GM23338 (cell line): Measurements from ENCODE around the gene LUC7L2. TPM values are rescaled to one million over a fixed set of nuclear protein-coding genes. Genes with fewer than 3 reads are reported as not detected.
"Not testable (repeated sequence)": the region's sequence is repeated elsewhere in the genome, so short reads cannot be mapped to it uniquely, and the experiment has no call there.

Experiments used
- ATAC-seq: fragments of 200-7000 bp; cut with Tn5 transposase; 3 replicates; pipeline ENCODE4 v1.9.1; 2020
- DNase-seq: peaks from one replicate; pipeline ENCODE4 v3.0.0-alpha.2; 2015; ENCODE audit warnings: low spot score
- H2AFZ ChIP-seq: fragments of 200-600 bp; sonication (generic); 2 replicates; pipeline ENCODE4 v1.8.0; 2016; ENCODE audit warnings: antibody characterized with exemption, mild to moderate bottlenecking, moderate library complexity
- H3F3A ChIP-seq: fragments of 200-600 bp; sonication (generic); replicated peaks from 2 replicates; pipeline ENCODE4 v1.8.0; 2017; ENCODE audit warnings: antibody characterized with exemption, mixed run types, low read depth
- H3K27ac ChIP-seq: fragments of 200-600 bp; sonication (generic); 2 replicates; pipeline ENCODE4 v1.6.1; 2016; ENCODE audit warnings: low read depth
- H3K27me3 ChIP-seq: fragments of 200-600 bp; sonication (generic); 2 replicates; pipeline ENCODE4 v1.8.0; 2016; ENCODE audit warnings: mild to moderate bottlenecking, mixed run types, moderate library complexity; ENCODE audit not compliant: insufficient read depth
- H3K36me3 ChIP-seq: fragments of 200-600 bp; sonication (generic); 2 replicates; pipeline ENCODE4 v1.8.0; 2016; ENCODE audit warnings: mild to moderate bottlenecking; ENCODE audit not compliant: insufficient read depth
- H3K4me1 ChIP-seq: fragments of 200-600 bp; sonication (generic); 2 replicates; pipeline ENCODE4 v1.8.0; 2016; ENCODE audit warnings: mild to moderate bottlenecking, moderate library complexity; ENCODE audit not compliant: insufficient read depth
- H3K4me2 ChIP-seq: fragments of 200-600 bp; sonication (generic); 2 replicates; pipeline ENCODE4 v1.7.1; 2017; ENCODE audit warnings: mixed run types
- H3K4me3 ChIP-seq: fragments of 200-600 bp; sonication (generic); 2 replicates; pipeline ENCODE4 v1.6.1; 2016; ENCODE audit warnings: mixed run types
- H3K79me2 ChIP-seq: fragments of 200-600 bp; sonication (generic); replicated peaks from 2 replicates; pipeline ENCODE4 v1.8.0; 2017; ENCODE audit warnings: mild to moderate bottlenecking; ENCODE audit not compliant: insufficient read depth
- H3K9me2 ChIP-seq: fragments of 200-600 bp; sonication (generic); 2 replicates; pipeline ENCODE4 v1.8.0; 2017; ENCODE audit not compliant: insufficient read depth
- H4K20me1 ChIP-seq: fragments of 200-600 bp; sonication (generic); replicated peaks from 2 replicates; pipeline ENCODE4 v1.8.0; 2017; ENCODE audit warnings: mild to moderate bottlenecking; ENCODE audit not compliant: insufficient read depth
- H3K27ac Mint-ChIP-seq: 2 replicates; pipeline ENCODE4 v1.8.0; 2020; ENCODE audit warnings: inconsistent platforms, mild to moderate bottlenecking, moderate library complexity, mixed read lengths
- H3K27me3 Mint-ChIP-seq: 3 replicates; pipeline ENCODE4 v1.8.0; 2022; ENCODE audit warnings: low read depth, mild to moderate bottlenecking, moderate library complexity, mixed read lengths, inconsistent platforms; ENCODE audit not compliant: insufficient read depth, poor library complexity
- H3K36me3 Mint-ChIP-seq: 3 replicates; pipeline ENCODE4 v1.8.0; 2021; ENCODE audit warnings: low read depth, mild to moderate bottlenecking, inconsistent platforms, moderate library complexity, mixed read lengths
- H3K4me1 Mint-ChIP-seq: 3 replicates; pipeline ENCODE4 v1.8.0; 2020; ENCODE audit warnings: mild to moderate bottlenecking, inconsistent platforms, mixed read lengths
- H3K4me3 Mint-ChIP-seq: 3 replicates; pipeline ENCODE4 v1.8.0; 2021; ENCODE audit warnings: moderate library complexity, mild to moderate bottlenecking, inconsistent platforms, mixed read lengths
- H3K9me3 Mint-ChIP-seq: 3 replicates; pipeline ENCODE4 v1.8.0; 2020; ENCODE audit warnings: moderate library complexity, mild to moderate bottlenecking, inconsistent platforms, mixed read lengths
- CREB1 ChIP-seq: fragments of 250-450 bp; sonication (Bioruptor Pico); IDR thresholded peaks from 2 replicates; pipeline ENCODE4 v1.5.0; 2020; ENCODE audit warnings: low read depth, mild to moderate bottlenecking, moderate library complexity
- ETS1 ChIP-seq: IDR thresholded peaks from 2 replicates; pipeline ENCODE4 v1.6.1; 2016; ENCODE audit warnings: antibody characterized with exemption
- EZH2 ChIP-seq: fragments of 200-600 bp; sonication (generic); IDR thresholded peaks from one replicate; pipeline ENCODE4 v1.8.0; 2017; ENCODE audit warnings: antibody characterized with exemption, mild to moderate bottlenecking, low read depth; ENCODE audit not compliant: unreplicated experiment
- EZH2phosphoT487 ChIP-seq: fragments of 200-600 bp; sonication (generic); IDR thresholded peaks from one replicate; pipeline ENCODE4 v1.8.1; 2018; ENCODE audit warnings: antibody characterized with exemption; ENCODE audit not compliant: unreplicated experiment
- POLR2AphosphoS5 ChIP-seq: IDR thresholded peaks from 2 replicates; pipeline ENCODE4 v1.6.1; 2016; ENCODE audit warnings: antibody characterized with exemption, low read depth
- REST ChIP-seq: IDR thresholded peaks from one replicate; pipeline ENCODE4 v1.6.1; 2018; ENCODE audit warnings: antibody characterized with exemption; ENCODE audit not compliant: unreplicated experiment
- STAT1 ChIP-seq: IDR thresholded peaks from one replicate; pipeline ENCODE4 v1.6.1; 2016; ENCODE audit warnings: antibody characterized with exemption; ENCODE audit not compliant: unreplicated experiment
- ZNF114 ChIP-seq: fragments of 250-450 bp; sonication (Bioruptor Pico); IDR thresholded peaks from 2 replicates; pipeline ENCODE4 v1.5.0; 2020; ENCODE audit warnings: mild to moderate bottlenecking, moderate library complexity
- ZNF331 ChIP-seq: fragments of 250-450 bp; sonication (Bioruptor Pico); IDR thresholded peaks from 2 replicates; pipeline ENCODE4 v1.5.0; 2020; ENCODE audit warnings: low read depth, mild to moderate bottlenecking, moderate library complexity
- polyA plus RNA-seq: library from polyadenylated mRNA; unstranded; fragments of >200 nt; fragmentation: Nextera tagmentation; extraction: Ambion mirVana; gene quantifications from 2 replicates; pipeline ENCODE4 v1.2.1, GENCODE V29; 2016
- total RNA-seq: library from RNA; depleted of rRNA; stranded (reverse); fragments of >200 nt; shearing (Covaris generic); gene quantifications from 2 replicates; pipeline ENCODE4 v1.2.3, GENCODE V29; 2014

Gene LUC7L2
- total and polyA plus RNA-seq, 2 experiments from 2014 or later: 40.3 to 57.3 TPM

GRCh38 chr7:139455789-139456188 lies 96.1 kb downstream of the LUC7L2 start (continued):
- TF ChIP-seq ETS1 (no peak), EZH2phosphoT487 (no peak), EZH2 (no peak), CREB1 (CRISPR knock-in tag) (no peak)

GRCh38 chr7:139456511-139456910 lies 96.8 kb downstream of the LUC7L2 start:
- ATAC-seq (no peak), DNase-seq (no peak)
- Mint-ChIP-seq H3K36me3 (peaks cover 8% of the 10 kb centered on the region; the same call in 1 of the 3 replicates), H3K27me3 (peaks cover 5% of the 10 kb centered on the region), H3K9me3 (no peaks in the 10 kb centered on the region), H3K27ac (no peak overlapping the region), H3K4me1 (peaks cover 24% of the 10 kb centered on the region), H3K4me3 (no peak overlapping the region)
- TF ChIP-seq POLR2AphosphoS5: no peak
- Histone ChIP-seq H4K20me1 (no peaks in the 10 kb centered on the region), H3K9me2 (no peaks in the 10 kb centered on the region), H2AFZ (no peak overlapping the region), H3K4me1 (peaks cover 7% of the 10 kb centered on the region), H3K79me2 (no peaks in the 10 kb centered on the region; the same call in 1 of the 2 replicates), H3F3A (no peaks in the 10 kb centered on the region), H3K27ac (no peak overlapping the region), H3K4me3 (no peak overlapping the region), H3K36me3 (peaks cover 4% of the 10 kb centered on the region; the same call in 1 of the 2 replicates), H3K27me3 (no peaks in the 10 kb centered on the region), H3K4me2 (no peak overlapping the region)

GRCh38 chr7:139457153-139457946 lies 97.7 kb downstream of the LUC7L2 start:
- H3K4me3 ChIP-seq: no peak overlapping the region
- H4K20me1 ChIP-seq: no peaks in the 10 kb centered on the region
- no peak for TF ChIP-seq ZNF114 (CRISPR knock-in tag)
- no peak for TF ChIP-seq REST
- TF ChIP-seq STAT1: no peak
- TF ChIP-seq EZH2phosphoT487: no peak
- TF ChIP-seq ZNF331 (CRISPR knock-in tag): no peak
- Mint-ChIP-seq H3K27ac (no peak overlapping the region), H3K36me3 (peaks cover 8% of the 10 kb centered on the region; the same call in 1 of the 3 replicates), H3K27me3 (peaks cover 5% of the 10 kb centered on the region), H3K9me3 (no peaks in the 10 kb centered on the region), H3K4me3 (no peak overlapping the region), H3K4me1 (peaks cover 31% of the 10 kb centered on the region)
- no peak overlapping the region for H2AFZ ChIP-seq
- H3K27me3 ChIP-seq: no peaks in the 10 kb centered on the region
- peaks cover 4% of the 10 kb centered on the region; the same call in 1 of the 2 replicates for H3K36me3 ChIP-seq
- DNase-seq: no peak
- H3K4me2 ChIP-seq: no peak overlapping the region
- H3K4me1 ChIP-seq: peaks cover 7% of the 10 kb centered on the region
- ATAC-seq: peak; percentile 26; the same call in 2 of the 3 replicates
- no peaks in the 10 kb centered on the region for H3K9me2 ChIP-seq
- H3K27ac ChIP-seq: no peak overlapping the region; the same call in 1 of the 2 replicates
- H3F3A ChIP-seq: no peaks in the 10 kb centered on the region
- H3K79me2 ChIP-seq: no peaks in the 10 kb centered on the region; the same call in 1 of the 2 replicates

- not testable (repeated sequence) for H2AFZ ChIP-seq, H3K36me3 Mint-ChIP-seq, H3K27me3 Mint-ChIP-seq, H3K79me2 ChIP-seq, H4K20me1 ChIP-seq, H3K4me3 ChIP-seq, H3K27ac Mint-ChIP-seq, ATAC-seq, H3K9me2 ChIP-seq, H3K4me2 ChIP-seq, H3K27ac ChIP-seq, H3K4me3 Mint-ChIP-seq, H3F3A ChIP-seq, DNase-seq, H3K36me3 ChIP-seq, H3K9me3 Mint-ChIP-seq, H3K27me3 ChIP-seq
- peaks cover 32% of the 10 kb centered on the region for H3K4me1 Mint-ChIP-seq
- peaks cover 20% of the 10 kb centered on the region for H3K4me1 ChIP-seq
Measured at GRCh38 chr7:139463421-139463820, 103.7 kb downstream of the LUC7L2 start.
